HCT116 (cell line): Measurements from ENCODE around the gene TACR2.

Experiments used
- CBX3 ChIP-seq: IDR thresholded peaks from 2 replicates; pipeline ENCODE4 v1.6.1; 2012; ENCODE audit warnings: low read depth
- CEBPB ChIP-seq: IDR thresholded peaks from 2 replicates; pipeline ENCODE4 v1.6.1; 2012; ENCODE audit warnings: low read depth
- ELF1 ChIP-seq: IDR thresholded peaks from 2 replicates; pipeline ENCODE4 v1.6.1; 2012; ENCODE audit warnings: low read depth, borderline replicate concordance
- EZH2 ChIP-seq: fragments of 200-600 bp; sonication (generic); IDR thresholded peaks from 2 replicates; pipeline ENCODE4 v1.6.1; 2017; ENCODE audit warnings: antibody characterized with exemption, mixed run types
- JUND ChIP-seq: IDR thresholded peaks from 2 replicates; pipeline ENCODE4 v1.6.1; 2012
- POLR2A ChIP-seq: IDR thresholded peaks from 2 replicates; pipeline ENCODE4 v1.7.0; 2011; ENCODE audit warnings: borderline replicate concordance; ENCODE audit not compliant: insufficient read depth, insufficient read length; ENCODE audit errors: extremely low read depth
- POLR2AphosphoS5 ChIP-seq: IDR thresholded peaks from 2 replicates; pipeline ENCODE4 v1.6.1; 2011; ENCODE audit warnings: mild to moderate bottlenecking, low read depth, low read length, moderate library complexity
- TCF7L2 ChIP-seq: IDR thresholded peaks from 2 replicates; pipeline ENCODE4 v1.7.0; 2011; ENCODE audit warnings: borderline replicate concordance, inconsistent platforms; ENCODE audit not compliant: insufficient read depth, insufficient read length; ENCODE audit errors: extremely low read depth
- YY1 ChIP-seq: IDR thresholded peaks from 2 replicates; pipeline ENCODE4 v1.6.1; 2011; ENCODE audit warnings: low read length, low read depth, moderate library complexity, mild to moderate bottlenecking; ENCODE audit not compliant: insufficient replicate concordance; ENCODE audit errors: extremely low read depth
- TF ChIP-seq, protein P1 (sequence below), 3 experiments: fragments of 200-600 bp in 1 of 3; sonication (generic) in 1 of 3; IDR thresholded peaks in 2 of 3; conservative IDR thresholded peaks in 1 of 3; 2 replicates each; pipeline ENCODE4 v1.5.1; 2012 to 2017; ENCODE audit warnings: low read depth in 2 of 3, low read length in 2 of 3, antibody characterized with exemption in 1 of 3, borderline replicate concordance in 1 of 3, control low read depth in 1 of 3, mild to moderate bottlenecking in 1 of 3, mixed read lengths in 1 of 3, mixed run types in 1 of 3, moderate library complexity in 1 of 3; ENCODE audit not compliant: insufficient read depth in 1 of 3
- TF ChIP-seq, protein P2 (sequence below): IDR thresholded peaks from 2 replicates; pipeline ENCODE4 v1.6.1; 2011; ENCODE audit warnings: mild to moderate bottlenecking, low read length, moderate library complexity; ENCODE audit not compliant: insufficient replicate concordance; ENCODE audit errors: extremely low read depth
- TF ChIP-seq, protein P3 (sequence below): IDR thresholded peaks from 2 replicates; pipeline ENCODE4 v1.6.1; 2012
- TF ChIP-seq, protein P4 (sequence below): IDR thresholded peaks from 2 replicates; pipeline ENCODE4 v1.6.1; 2012

DNA sequence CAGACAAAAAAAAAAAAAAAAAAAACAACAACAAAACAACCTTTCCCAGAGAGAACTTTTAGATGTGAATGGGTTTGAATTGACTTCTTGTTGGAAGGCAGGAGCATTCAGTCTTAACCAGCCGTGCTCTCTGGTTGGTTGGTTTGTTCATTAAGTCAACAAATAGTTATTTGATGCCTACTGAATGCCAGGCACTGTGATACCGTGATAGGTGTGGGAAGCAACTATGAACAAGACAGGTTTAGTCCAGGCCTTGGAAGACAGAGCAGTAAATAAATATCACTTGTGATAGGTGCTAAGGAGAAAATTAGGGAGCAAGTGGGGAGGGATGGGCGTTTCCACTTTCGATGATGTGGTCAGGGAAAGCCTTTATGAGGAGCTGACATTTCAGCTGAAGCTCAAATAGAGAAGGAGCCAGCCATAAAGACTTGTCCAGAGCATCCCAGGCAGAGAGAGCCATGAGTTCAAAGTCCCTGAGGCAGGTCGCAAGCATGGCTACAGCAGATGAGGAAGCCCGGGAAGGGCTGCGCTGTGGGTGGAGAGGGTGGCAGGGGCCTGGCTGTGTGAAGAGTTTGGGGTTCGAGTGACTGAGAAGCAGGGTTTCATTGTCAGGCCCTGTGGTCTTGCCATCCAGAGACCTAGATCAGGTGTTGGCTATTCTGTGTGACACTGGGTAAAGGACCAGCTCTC lies 42.5 kb upstream of the TACR2 start:
- TF ChIP-seq POLR2A (no peak), EZH2 (no peak), CEBPB (no peak), JUND (no peak), ELF1 (no peak), POLR2AphosphoS5 (no peak), CBX3 (no peak), YY1 (no peak), TCF7L2 (no peak)
- TF ChIP-seq, protein P1, sequence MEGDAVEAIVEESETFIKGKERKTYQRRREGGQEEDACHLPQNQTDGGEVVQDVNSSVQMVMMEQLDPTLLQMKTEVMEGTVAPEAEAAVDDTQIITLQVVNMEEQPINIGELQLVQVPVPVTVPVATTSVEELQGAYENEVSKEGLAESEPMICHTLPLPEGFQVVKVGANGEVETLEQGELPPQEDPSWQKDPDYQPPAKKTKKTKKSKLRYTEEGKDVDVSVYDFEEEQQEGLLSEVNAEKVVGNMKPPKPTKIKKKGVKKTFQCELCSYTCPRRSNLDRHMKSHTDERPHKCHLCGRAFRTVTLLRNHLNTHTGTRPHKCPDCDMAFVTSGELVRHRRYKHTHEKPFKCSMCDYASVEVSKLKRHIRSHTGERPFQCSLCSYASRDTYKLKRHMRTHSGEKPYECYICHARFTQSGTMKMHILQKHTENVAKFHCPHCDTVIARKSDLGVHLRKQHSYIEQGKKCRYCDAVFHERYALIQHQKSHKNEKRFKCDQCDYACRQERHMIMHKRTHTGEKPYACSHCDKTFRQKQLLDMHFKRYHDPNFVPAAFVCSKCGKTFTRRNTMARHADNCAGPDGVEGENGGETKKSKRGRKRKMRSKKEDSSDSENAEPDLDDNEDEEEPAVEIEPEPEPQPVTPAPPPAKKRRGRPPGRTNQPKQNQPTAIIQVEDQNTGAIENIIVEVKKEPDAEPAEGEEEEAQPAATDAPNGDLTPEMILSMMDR (IDR thresholded peaks at IDR 0.05 in 2 of 3, conservative IDR thresholded peaks at IDR 0.05 in 1 of 3; ENCODE audit: borderline replicate concordance in 1 of 3, insufficient read depth in 1 of 3, low read depth in 2 of 3, low read length in 2 of 3): no peak
- TF ChIP-seq, protein P2, sequence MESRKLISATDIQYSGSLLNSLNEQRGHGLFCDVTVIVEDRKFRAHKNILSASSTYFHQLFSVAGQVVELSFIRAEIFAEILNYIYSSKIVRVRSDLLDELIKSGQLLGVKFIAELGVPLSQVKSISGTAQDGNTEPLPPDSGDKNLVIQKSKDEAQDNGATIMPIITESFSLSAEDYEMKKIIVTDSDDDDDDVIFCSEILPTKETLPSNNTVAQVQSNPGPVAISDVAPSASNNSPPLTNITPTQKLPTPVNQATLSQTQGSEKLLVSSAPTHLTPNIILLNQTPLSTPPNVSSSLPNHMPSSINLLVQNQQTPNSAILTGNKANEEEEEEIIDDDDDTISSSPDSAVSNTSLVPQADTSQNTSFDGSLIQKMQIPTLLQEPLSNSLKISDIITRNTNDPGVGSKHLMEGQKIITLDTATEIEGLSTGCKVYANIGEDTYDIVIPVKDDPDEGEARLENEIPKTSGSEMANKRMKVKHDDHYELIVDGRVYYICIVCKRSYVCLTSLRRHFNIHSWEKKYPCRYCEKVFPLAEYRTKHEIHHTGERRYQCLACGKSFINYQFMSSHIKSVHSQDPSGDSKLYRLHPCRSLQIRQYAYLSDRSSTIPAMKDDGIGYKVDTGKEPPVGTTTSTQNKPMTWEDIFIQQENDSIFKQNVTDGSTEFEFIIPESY: no peak
- TF ChIP-seq, protein P3, sequence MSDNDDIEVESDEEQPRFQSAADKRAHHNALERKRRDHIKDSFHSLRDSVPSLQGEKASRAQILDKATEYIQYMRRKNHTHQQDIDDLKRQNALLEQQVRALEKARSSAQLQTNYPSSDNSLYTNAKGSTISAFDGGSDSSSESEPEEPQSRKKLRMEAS: no peak
- TF ChIP-seq, protein P4, sequence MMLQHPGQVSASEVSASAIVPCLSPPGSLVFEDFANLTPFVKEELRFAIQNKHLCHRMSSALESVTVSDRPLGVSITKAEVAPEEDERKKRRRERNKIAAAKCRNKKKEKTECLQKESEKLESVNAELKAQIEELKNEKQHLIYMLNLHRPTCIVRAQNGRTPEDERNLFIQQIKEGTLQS: no peak
